GM18909 (cell line): Measurements from ENCODE around the gene KAZN.

Experiments used
- ATAC-seq: cut with Tn5 transposase; IDR thresholded peaks from one replicate; pipeline ENCODE4 v1.9.1; 2021; ENCODE audit warnings: mild to moderate bottlenecking; ENCODE audit not compliant: unreplicated experiment, poor library complexity

Gene KAZN

GRCh38 chr1:14733779-14734140 is 135.3 kb downstream of the KAZN start:
- ATAC-seq = no peak

- no peak for ATAC-seq
Measured at GRCh38 chr1:14735841-14736240, 137.4 kb downstream of the KAZN start.

- ATAC-seq = no peak
Measured at GRCh38 chr1:14737561-14738094, 139.1 kb downstream of the KAZN start.

- no peak for ATAC-seq
Measured at GRCh38 chr1:14738235-14738634, 139.8 kb downstream of the KAZN start.

- ATAC-seq = no peak
Measured at GRCh38 chr1:14738647-14739046, 140.2 kb downstream of the KAZN start.

GRCh38 chr1:14739082-14739832 is 140.8 kb downstream of the KAZN start:
- ATAC-seq = no peak

- ATAC-seq = no peak
Measured at GRCh38 chr1:14740016-14740415, 141.5 kb downstream of the KAZN start.

- no peak for ATAC-seq
Measured at GRCh38 chr1:14741082-14741481, 142.6 kb downstream of the KAZN start.

- no peak for ATAC-seq
Measured at GRCh38 chr1:14741532-14741931, 143.0 kb downstream of the KAZN start.

- ATAC-seq = no peak
Measured at GRCh38 chr1:14742181-14742980, 143.9 kb downstream of the KAZN start.

GRCh38 chr1:14743368-14743767 is 144.9 kb downstream of the KAZN start:
- ATAC-seq = no peak

GRCh38 chr1:14745001-14745720 is 146.7 kb downstream of the KAZN start:
- no peak for ATAC-seq

- ATAC-seq = no peak
Measured at GRCh38 chr1:14745789-14746188, 147.3 kb downstream of the KAZN start.

GRCh38 chr1:14746393-14746792 is 147.9 kb downstream of the KAZN start:
- ATAC-seq = no peak

- no peak for ATAC-seq
Measured at GRCh38 chr1:14748151-14748550, 149.7 kb downstream of the KAZN start.

- ATAC-seq = no peak
Measured at GRCh38 chr1:14748977-14749376, 150.5 kb downstream of the KAZN start.

GRCh38 chr1:14750490-14750889 is 152.0 kb downstream of the KAZN start:
- ATAC-seq = no peak

GRCh38 chr1:14755518-14756252 is 157.2 kb downstream of the KAZN start:
- ATAC-seq = no peak

- no peak for ATAC-seq
Measured at GRCh38 chr1:14756589-14757285, 158.3 kb downstream of the KAZN start.

GRCh38 chr1:14757286-14757625 is 158.8 kb downstream of the KAZN start:
- ATAC-seq = no peak
